Airway epithelial cell (primary cell): ENCODE measurements around the gene TMPRSS3. TPM values are rescaled to one million over a fixed set of nuclear protein-coding genes. Genes with fewer than 3 reads are reported as not detected.

Experiments used
- total RNA-seq: library from RNA; depleted of rRNA; stranded (reverse); fragments of >200 nt; gene quantifications from 2 replicates; pipeline ENCODE4 v1.2.3, GENCODE V29; 2015

Gene TMPRSS3
- 0.09 TPM in 1 of 2 replicates, not detected in the other for total RNA-seq

DNA sequence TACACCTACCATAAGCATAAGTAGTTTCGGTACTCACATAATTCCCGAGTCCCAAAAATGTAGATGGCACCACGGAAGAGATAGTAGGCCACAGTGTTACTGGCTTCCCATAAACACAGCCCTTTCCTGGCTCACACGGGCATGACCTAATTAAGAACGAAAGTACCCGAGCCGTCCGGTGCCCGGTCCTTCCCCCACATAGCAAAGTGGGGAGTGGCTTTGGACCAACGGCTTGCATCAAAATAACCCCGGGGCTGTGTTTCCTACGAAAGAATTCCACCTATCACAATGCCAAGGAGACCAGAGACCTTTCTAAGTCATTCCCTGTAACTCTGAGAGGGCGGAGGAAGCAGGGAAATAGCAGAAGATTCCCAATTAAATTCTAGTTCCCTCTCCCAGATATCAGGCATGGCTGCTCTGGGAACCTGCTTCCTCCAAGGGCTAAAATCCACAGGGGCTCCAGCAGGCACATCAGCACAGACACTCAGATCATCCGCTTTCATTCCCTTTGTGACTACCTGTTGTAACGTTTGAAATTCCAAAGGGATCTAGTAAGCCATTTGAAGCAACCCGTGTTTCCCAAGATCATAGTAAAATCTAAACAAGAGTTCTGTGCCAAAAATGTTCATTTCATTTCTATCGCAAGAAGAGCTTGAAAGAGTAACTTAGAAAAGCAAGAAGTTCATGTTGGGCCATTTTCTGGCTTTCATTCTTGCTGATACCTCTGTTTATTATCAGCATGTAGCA, at the start of gene TMPRSS3:
TSS of gene TMPRSS3 (minus strand) at position 148 of the 747 bp plus-strand sequence. CDS start 635 bp downstream, outside the sequence.

DNA sequence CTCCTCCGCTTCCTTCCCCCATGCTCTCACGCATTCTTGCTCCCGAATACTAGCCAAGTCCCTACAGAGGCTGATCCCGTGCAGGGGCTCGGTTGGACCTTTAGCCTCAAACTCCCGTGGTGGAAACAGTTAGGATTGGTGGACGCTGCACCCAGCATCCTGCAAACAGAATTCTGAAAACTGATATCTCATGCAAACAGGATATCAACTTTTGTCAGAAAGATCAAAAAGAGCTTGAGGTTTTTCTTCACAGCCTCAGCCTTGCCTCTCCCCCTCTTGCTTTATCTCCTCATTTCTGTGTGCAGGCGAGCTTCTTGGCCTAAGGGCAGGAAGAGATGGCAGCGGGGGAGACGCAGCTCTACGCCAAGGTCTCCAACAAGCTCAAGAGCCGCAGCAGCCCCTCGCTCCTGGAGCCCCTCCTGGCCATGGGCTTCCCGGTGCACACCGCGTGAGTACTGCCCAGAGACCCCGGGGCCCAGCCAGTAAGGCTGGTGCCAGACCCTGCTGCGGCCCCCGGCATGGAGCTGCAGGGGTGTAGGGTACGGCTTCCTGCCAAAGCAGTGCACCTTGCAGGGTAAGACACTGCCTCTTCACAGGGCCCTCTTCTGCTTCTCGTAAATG, 7.9 kb upstream of the TMPRSS3 start, which contains the start of gene UBASH3A:
TSS of gene UBASH3A (plus strand) at position 292 of the 621 bp plus-strand sequence. CDS start at position 336, 44 bp downstream.

DNA sequence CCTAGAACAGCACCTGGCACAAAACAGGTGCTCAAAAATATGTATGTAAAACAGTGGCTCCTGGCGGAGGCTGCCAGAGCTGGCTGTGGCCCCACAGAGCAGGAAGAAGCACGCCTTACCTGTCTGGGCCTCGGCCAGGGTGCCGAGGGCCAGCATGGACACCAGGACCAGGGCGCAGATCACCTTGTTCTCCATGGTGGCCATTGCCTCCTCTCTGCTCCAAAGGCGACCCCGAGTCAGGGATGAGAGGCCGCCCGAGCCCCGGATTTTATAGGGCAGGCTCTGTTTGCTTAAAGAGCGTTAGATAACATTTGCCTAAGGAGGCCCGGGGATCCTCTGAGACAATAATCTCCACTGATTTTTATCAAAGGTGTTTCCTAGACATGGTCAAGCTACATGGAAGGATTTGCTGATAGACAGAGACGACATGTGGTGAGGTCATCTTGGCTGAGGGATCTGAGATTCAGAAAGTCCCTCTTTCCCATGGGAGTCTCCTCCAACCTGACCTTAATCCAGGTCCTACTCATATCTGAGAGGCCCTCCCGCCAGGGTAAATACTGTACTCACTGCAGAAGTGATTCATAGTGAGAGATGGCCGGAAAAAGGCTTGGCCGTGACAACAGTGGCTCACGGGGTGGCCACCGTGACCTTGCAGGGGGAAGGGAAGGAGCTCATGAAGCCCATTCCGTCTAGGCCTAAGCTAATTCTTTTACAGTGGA, 29.4 kb downstream of the TMPRSS3 start, which contains the start of gene TFF1:
TSS of gene TFF1 (minus strand) at position 244 of the 719 bp plus-strand sequence. CDS start at position 204, 40 bp downstream.

DNA sequence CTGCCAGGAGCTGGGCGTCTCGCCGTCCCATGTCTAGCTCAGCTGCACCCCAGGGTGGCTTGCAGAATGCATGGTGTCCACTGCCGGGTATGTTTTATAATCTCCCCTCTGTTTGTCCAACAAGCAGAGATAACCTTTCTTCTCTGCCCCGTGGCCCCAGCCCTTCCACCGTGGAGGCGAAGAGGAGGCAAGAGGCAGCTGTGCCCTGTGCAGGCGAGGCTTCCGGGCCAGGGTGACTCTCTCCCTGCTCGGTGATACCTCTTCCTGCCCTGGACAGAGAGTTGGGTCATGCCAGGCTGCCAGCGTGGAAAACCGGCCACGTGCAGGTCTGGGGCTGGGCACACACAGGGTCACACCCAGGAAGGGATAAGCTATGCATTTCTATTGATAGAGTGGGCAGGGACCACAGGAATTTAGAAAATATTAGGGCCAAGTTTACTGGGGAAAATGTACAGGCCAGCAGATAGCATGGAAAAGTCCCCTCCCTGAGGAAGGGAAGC, 44.9 kb downstream of the TMPRSS3 start, which contains the start of gene TFF2:
TSS of gene TFF2 (minus strand) at position 68 of the 500 bp plus-strand sequence. CDS start at position 31, 37 bp downstream.

Other genes with a start within 250 kb of the TMPRSS3 start
- 8.7 and 9.7 TPM in 2 replicates for gene ABCG1, start 176.9 kb downstream of the TMPRSS3 start, total RNA-seq
- 1.3 and 9.6 TPM in 2 replicates for gene TFF3, start 80.6 kb downstream of the TMPRSS3 start, total RNA-seq
- gene TFF2, start 45.1 kb downstream of the TMPRSS3 start, total RNA-seq = not detected in 2 replicates
- gene TFF1, start 29.5 kb downstream of the TMPRSS3 start, total RNA-seq = not detected in 2 replicates
- not detected in 2 replicates for gene UBASH3A, start 7.8 kb upstream of the TMPRSS3 start, total RNA-seq
- gene RSPH1, start 100.2 kb upstream of the TMPRSS3 start, total RNA-seq = 0.23 and 0.42 TPM in 2 replicates
- gene SLC37A1, start 117.8 kb upstream of the TMPRSS3 start, total RNA-seq = 9.8 and 18.8 TPM in 2 replicates